ENCODE measurements around the gene HDGFL2.
A peak's percentile ranks its signal among the peaks of the same experiment; 100 is the strongest.
"Not testable (repeated sequence)": the region's sequence is repeated elsewhere in the genome, so short reads cannot be mapped to it uniquely, and the experiment has no call there.

The HDGFL2 gene

DNA sequence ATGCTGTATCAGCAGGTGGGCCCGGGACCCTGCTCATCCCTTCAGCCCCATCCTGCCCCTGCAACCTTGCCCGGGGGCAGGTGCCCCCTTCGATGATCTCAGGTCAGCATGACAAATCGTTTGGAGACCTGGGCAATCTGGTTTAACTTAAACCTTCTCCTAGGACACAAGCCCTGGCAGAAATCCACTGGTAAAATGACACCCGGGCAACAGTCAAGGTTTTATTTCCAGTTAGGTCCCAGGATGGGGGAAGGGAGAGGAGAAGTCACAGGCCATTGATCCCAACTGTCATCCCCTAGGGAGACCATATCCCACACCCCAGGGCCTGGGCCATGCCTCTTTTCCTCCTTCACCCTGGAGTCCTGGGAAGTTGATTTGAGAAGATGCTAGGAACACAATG, 64.7 kb downstream of the HDGFL2 start:
- peak; percentile 28 for DNase-seq

DNA sequence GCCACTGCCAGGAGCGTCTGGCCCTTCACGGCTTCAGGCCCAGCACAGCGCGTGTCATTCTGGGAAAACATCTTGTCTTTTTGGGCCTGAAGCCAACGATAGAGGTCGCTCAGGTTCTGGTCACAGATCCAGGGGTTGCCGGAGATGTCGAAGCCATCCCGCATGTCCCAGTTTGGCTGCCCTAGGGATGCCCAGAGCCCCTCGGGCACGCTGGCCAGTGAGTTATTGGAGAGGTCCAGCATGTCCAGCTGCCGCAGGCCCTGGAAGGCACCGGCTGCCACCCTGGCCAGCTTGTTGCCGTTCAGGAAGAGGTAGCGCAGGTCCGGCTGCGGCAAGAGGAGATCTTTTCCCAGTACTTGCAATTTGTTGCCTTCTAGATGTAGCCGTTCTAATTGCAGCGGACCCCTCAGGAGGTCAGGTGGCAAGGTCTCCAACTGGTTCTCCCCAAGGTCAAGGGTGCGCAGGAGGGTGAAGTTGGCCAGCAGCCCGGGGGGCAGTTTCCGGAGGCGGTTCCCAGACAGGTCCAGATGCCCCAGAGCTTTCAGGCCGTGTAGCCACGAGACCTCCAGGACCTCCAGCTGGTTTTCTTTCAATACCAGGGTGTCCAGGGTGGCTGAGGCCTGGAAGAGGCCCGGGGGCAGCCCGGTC, 66.0 kb downstream of the HDGFL2 start:
- no peak for DNase-seq

DNA sequence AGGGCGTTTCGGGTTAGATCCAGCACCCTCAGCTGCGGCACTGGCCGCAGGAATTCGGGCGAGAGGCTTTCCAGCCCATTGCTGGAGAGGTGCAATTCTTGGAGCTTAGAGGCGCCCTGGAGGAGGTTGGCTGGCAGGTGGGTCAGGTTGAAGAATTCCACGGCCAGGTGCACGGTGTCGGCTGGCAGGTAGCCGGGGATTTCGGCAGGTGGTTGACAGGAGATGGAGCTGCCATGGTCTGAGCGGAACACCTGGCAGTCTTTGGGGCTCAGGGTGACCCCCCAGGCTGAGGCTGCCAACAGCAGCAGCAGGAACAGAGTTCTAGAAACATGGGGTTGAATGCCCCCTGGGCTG, 66.5 kb downstream of the HDGFL2 start:
- DNase-seq = peak; percentile 86

DNA sequence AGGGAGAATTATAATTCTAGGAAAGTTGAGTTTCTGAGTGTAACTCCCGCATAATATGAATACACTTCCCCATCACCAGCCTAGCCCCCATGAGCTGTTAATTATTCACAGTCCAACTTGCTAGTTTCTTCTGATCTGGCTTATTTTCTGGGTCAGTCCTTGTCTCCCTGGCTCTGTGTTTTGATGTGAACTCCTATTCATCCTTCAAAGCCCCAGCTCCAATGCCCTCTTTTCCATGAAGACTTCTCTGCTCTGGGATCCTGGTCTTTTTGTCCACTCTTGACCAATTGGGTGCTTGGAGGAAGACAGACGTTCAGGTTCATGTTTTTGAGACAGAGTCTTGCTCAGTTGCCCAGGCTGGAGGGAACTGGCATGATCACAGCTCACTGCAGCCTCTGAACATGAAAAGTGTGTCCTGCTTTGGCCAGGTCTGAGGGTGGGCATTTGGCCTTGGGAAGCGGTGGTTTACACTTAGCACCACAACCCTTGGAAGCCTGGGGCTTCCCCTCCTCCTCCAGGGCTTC, 67.1 kb downstream of the HDGFL2 start:
- DNase-seq = no peak

DNA sequence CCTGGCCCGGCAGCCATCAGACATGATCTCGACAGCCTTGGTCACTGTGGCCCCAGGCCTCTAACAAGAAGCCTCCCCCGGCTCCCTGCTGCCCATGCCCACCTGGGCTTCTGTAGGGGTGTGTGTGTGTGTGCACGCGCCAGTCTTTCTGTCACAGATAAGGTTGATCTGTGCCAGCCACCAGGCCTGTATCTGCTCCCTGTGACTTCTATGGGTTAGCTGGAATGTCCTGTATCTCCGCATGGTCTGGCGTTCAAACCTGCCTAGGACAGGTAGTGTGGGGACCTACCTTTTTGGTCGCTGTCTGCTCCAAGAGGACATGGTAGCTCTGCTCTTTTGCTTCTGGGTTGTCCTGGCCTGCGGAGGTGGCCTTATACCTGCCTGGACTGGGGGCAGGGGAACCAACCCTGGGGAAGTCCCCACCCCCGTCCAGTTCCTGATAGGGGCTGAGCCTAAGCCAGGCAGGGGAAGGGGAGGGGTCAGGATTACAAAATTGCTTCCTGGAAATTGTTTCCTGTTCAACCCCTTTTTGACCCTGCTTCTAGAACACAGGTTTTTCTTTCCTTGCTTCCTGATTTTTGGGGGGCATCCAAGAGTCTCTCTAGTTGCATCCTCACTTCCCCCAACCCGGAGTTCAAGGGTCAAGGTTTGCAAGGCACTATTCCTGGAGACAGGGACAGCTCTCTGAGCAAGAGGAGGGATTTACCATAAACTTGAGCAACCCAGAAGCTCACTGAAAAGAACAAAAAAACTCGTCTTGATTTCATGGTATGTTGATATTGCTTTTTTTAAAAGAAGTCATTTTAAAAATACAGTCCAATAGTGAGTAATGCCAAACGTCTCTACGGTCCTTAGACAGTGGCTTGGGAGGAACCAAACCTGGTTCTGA, 67.8 kb downstream of the HDGFL2 start, which contains the start of gene LRG1:
TSS of gene LRG1 (minus strand) at position 344 of the 889 bp plus-strand sequence. CDS start at position 321, 23 bp downstream.
- no peak for DNase-seq

DNA sequence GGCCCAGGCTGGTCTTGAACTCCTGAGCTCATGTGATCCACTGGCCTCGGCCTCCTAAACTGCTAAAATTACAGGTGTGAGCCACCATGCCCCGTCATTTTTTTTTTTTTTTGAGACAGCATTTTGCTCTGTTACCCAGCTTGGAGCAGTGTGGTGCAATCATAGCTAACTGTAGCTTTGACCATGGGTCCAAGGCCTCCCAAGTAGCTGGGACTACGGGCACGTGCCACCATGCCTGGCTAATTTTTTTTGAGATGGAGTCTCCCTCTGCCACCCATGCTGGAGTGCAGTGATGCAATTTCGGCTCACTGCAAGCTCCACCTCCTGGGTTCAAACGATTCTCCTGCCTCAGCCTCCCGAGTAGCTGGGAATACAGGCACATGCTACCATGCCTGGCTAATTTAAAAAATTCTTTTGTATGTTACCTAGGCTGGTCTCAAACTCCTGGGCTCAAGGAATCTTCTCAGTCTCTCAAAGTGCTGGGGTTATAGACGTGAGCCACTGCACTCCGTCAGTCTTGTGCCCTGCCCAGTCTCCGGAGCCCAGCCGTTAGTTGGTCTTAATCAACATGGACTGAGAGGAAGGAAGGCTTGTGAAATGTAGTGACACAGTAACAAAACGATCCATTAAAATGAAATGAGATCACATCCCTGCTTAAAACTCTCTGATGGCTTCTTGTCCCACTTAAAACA, 69.2 kb downstream of the HDGFL2 start:
- DNase-seq = no peak

DNA sequence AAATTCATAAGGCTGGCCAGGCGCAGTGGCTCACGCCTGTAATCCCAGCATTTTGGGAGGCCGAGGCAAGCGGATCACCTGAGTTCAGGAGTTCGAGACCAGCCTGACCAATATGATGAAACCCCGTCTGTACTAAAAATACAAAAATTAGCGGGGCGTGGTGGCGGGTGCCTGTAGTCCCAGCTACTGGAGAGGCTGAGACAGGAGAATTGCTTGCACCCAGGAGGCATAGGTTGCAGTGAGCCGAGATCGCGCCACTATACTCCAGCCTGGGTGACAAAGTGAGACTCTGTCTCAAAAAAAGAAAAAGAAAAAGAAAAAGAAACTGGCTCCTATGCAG, 69.7 kb downstream of the HDGFL2 start:
- not testable (repeated sequence) for DNase-seq

DNA sequence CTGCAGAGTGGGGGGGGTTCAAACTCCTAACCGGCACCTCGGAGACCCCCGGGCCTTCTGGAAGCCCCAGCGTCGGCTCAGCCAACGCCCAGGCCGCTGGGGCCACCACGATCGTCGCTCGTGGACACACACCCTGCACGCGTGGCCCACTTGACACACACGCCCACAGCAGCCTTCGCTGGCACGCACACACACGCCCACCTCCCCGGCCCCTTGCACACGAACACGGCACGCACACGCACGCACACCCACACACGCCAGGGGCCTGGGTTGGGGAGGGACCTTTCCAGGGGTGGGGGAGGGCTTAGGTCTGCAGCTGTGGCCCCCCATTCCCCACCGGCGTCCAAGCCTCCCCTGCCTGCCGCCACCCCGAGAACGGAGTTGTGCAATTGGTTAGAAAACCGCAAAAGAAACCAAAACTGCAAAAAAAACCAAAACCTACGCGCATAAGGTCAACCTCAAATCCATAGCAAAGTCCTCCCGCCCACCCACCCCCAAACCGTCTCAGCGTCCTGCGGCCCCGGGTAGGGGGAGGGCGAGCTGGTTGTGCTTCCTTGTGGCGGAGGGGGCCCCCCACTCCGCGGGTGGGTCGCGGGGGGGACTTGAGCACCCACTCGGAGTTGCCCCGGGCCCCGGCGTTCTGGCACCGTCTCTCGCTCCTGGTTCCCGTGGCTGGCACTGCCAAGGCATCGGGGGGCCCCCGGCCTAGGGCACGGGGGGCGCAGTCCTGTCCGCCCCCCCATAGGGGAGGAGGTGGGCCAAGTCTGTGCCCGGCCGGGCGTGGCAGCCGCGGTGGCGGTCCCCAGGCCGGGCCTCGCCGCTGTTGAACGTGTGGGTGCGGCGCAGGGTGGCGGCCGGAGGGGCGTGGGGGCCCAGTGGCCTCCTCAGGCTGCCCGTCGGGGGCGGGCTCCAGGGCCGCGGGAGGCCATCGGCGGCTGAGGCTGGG, 71.1 kb downstream of the HDGFL2 start:
- no peak for DNase-seq

DNA sequence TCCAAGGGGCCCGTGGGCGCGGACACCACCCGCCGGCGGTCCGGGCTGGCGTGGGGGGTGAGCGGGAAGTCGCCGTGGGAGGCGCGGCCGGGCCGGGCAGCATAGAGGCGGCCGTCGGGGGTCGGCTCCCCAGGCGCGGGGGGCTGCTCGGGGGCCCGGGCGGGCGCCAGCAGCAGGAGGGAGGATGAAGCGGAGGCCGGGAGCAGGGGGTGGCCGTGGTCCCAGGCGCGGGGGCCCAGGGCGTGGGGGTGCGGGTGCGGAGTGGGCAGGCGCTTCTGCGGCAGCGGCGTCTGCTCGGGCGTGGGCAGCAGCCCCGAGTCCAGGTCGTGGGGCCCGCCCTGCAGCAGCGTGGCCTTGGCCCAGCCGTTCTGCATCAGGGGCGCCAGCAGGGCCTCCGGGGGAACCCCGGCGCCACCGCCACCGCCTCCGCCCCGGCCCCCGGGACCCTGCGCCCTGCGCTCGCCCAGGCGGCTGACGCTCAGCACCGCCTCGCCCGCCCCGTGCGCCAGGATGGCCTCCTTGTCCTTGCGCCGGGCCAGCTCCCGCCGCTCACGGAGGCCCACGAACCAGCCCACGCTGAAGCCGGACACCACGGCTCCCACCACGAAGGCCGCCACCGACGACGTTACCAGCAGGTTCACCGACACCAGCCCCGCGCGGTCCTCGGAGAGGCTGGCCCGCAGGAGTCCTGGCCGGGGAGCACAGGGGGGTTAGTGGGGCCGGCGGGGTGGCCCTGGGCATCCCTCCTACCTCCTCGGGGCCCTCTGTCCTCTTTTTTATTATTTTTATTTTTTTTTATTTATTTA, 71.9 kb downstream of the HDGFL2 start:
- DNase-seq = no peak

DNA sequence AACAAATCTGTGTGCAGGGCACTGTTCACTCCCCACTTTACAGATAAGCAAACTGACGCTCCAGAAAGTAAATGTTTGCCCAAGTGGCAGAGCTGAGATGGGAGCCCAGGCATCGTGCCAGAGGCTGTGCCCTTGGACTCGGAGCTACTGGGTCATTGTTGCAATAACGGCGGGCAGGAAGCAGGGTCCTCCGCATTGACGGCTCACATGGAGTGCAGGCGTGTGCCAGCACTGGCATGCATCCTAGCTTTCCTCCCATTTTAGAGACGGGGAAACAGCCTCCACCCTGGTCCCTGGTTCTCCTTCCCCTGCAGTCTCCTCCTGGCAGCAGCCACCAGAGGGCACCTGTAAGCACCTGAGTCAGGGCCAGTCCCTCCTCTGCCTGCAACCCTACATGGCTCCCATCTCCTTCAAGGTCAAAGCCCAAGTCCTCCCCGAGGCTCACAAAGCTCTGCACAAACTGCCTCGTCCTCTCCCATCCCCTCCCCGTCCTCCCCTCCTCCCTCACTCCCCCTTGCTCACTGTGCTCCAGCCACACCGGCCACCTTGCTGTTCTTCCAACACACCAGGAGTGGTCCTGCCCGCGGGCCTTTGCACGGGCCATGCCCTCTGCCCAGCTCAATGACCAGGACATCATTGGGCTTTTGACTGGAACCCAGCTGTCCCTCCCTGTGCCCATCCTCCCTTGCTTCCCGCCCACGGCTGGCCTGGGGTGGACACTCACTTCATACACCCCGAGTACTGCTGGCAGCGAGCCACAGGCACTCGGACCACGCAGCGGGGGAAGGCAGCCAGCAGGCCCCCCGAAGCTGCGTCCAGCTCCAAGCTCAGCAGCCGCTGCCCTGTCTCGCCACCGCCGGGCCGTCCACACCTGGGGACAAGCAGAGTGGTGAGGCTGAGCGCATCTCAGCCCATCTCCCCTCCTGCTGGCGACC, 75.5 kb downstream of the HDGFL2 start:
- DNase-seq = no peak

DNA sequence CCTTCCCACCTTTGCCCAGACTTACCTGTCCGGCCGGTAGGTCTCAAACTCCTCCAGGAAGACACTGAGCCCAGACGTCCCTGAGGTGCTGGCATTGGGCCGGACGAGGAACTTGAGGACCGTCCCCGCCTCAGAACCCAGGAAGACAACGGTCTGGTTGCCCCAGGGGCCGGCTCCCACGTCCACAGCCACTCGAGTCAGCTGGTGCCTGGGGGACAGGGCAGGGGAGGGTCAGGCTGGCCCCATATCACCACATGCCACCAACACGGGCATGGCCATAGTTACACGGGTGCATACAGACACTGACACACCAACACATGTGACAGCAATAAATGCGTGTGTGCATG, 76.1 kb downstream of the HDGFL2 start:
- DNase-seq = no peak

DNA sequence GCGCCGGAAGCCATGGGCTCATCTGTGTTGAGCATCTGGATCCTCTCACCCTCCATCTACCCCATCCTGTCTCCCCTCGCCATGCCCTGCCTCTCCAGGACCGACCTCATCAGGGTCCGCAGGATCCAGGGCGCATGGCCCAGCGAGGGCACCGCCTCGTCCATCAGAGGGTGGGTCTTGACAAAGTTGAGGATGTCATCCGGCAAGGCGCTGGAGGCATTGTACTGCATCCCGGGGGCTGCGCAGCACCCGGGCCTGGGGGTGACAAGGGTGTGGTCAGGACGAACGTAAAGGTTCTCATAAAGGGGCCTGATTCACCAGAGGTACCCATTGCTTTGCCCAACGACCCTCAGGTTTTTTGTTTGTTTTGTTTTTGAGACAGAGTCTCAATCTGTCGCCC, 77.9 kb downstream of the HDGFL2 start:
- DNase-seq = no peak

DNA sequence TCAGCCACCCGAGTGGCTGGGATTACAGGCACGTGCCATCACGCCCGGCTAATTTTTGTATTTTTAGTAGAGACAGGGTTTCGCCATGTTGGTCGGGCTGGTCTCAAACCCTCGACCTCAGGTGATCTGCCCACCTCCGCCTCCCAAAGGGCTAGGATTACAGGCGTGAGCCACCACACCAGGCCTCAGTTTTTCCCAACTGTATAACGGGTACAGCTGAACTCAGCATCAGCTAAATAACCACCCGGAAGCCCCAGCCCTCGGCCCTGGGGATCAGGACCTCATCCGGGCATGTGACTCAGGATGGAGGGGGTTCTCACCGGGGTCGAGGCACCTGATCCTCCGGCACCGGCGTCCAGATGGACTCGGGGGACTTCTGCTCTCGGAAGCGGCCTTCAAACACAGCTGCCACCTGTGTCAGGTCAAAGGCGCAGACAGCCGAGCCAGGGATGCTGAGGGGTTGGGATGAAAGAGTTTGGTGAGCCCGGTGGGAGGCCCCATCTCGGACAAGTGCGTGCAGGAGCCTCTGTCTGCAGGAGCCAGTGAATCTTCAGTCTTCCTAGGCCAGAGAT, 78.5 kb downstream of the HDGFL2 start:
- DNase-seq = no peak

Measured in NCI-H2107 (cell line).